ENCODE data around the gene CELF2.

The CELF2 gene

GRCh38 chr10:11159543-11160215, 142.0 kb downstream of the CELF2 start:
- DNase-seq = no peak

- DNase-seq = no peak
Observed at GRCh38 chr10:11161096-11161495, 143.4 kb downstream of the CELF2 start.

- DNase-seq = no peak
Observed at GRCh38 chr10:11161910-11162309, 144.2 kb downstream of the CELF2 start.

GRCh38 chr10:11162828-11163599, 145.3 kb downstream of the CELF2 start:
- peak; percentile 85 for DNase-seq

- peak; percentile 49 for DNase-seq
Observed at GRCh38 chr10:11163780-11164550, 146.3 kb downstream of the CELF2 start.

- no peak for DNase-seq
Observed at GRCh38 chr10:11164551-11164802, 146.8 kb downstream of the CELF2 start.

- DNase-seq = peak; percentile 78
Observed at GRCh38 chr10:11164803-11165590, 147.3 kb downstream of the CELF2 start.

GRCh38 chr10:11165591-11166543, 148.2 kb downstream of the CELF2 start:
- DNase-seq = peak; percentile 72

- no peak for DNase-seq
Observed at GRCh38 chr10:11166550-11166949, 148.9 kb downstream of the CELF2 start.

GRCh38 chr10:11167233-11167966, 149.7 kb downstream of the CELF2 start:
- no peak for DNase-seq

- no peak for DNase-seq
Observed at GRCh38 chr10:11168423-11169090, 150.9 kb downstream of the CELF2 start.

- DNase-seq = no peak
Observed at GRCh38 chr10:11169976-11170375, 152.3 kb downstream of the CELF2 start.

GRCh38 chr10:11170574-11170973, 152.9 kb downstream of the CELF2 start:
- DNase-seq = no peak

- DNase-seq = peak; percentile 35
Observed at GRCh38 chr10:11170993-11171851, 153.6 kb downstream of the CELF2 start.

- peak; percentile 12 for DNase-seq
Observed at GRCh38 chr10:11173042-11173441, 155.4 kb downstream of the CELF2 start.

GRCh38 chr10:11175823-11176243, 158.2 kb downstream of the CELF2 start:
- peak; percentile 32 for DNase-seq

- DNase-seq = peak; percentile 55
Observed at GRCh38 chr10:11176746-11177145, 159.1 kb downstream of the CELF2 start.

- DNase-seq = no peak
Observed at GRCh38 chr10:11177381-11177780, 159.7 kb downstream of the CELF2 start.

- DNase-seq = peak; percentile 33
Observed at GRCh38 chr10:11177926-11178471, 160.3 kb downstream of the CELF2 start.

All from CD4-positive, alpha-beta T cell treated with Interleukin-6 for 4 hours (primary cell).